Muscle layer of duodenum (tissue), 2 donors: ENCODE results near the gene HNRNPK.

ENCODE experiments used
- H3K27ac ChIP-seq: one replicate; pipeline ENCODE4 v1.7.0; 2013; ENCODE audit warnings: mild to moderate bottlenecking, low read length
- H3K27me3 ChIP-seq: one replicate; pipeline ENCODE4 v1.7.0; 2013; ENCODE audit warnings: low read depth, mild to moderate bottlenecking, control low read depth, low read length
- H3K36me3 ChIP-seq, 2 donors: one replicate each; pipeline ENCODE4 v1.7.0; 2013; ENCODE audit warnings: low read length in 2 of 2, control low read depth in 1 of 2, mild to moderate bottlenecking in 1 of 2; ENCODE audit not compliant: insufficient read depth in 2 of 2, control insufficient read depth in 1 of 2
- H3K4me1 ChIP-seq, 2 donors: one replicate each; pipeline ENCODE4 v1.7.0; 2013; ENCODE audit warnings: low read length in 2 of 2, mild to moderate bottlenecking in 2 of 2, control low read depth in 1 of 2, moderate library complexity in 1 of 2; ENCODE audit not compliant: insufficient read depth in 2 of 2, control insufficient read depth in 1 of 2
- H3K4me3 ChIP-seq, 2 donors: one replicate each; pipeline ENCODE4 v1.7.0; 2013; ENCODE audit warnings: low read length in 2 of 2, low read depth in 1 of 2, mild to moderate bottlenecking in 1 of 2
- H3K9me3 ChIP-seq, 2 donors: one replicate each; pipeline ENCODE4 v1.7.0; 2013; ENCODE audit warnings: low read length in 2 of 2, control low read depth in 1 of 2, mild to moderate bottlenecking in 1 of 2; ENCODE audit not compliant: control insufficient read depth in 1 of 2
- donor health status: healthy.

HNRNPK gene

GRCh38 chr9:83992407-83992806 lies 12.4 kb upstream of the HNRNPK start:
- Histone ChIP-seq H3K36me3 (no peaks in the 10 kb centered on the region), H3K9me3 (no peaks in the 10 kb centered on the region), H3K27me3 (no peaks in the 10 kb centered on the region), H3K4me1 (no peaks in the 10 kb centered on the region), H3K4me3 (no peak overlapping the region), H3K27ac (no peak overlapping the region)

DNA sequence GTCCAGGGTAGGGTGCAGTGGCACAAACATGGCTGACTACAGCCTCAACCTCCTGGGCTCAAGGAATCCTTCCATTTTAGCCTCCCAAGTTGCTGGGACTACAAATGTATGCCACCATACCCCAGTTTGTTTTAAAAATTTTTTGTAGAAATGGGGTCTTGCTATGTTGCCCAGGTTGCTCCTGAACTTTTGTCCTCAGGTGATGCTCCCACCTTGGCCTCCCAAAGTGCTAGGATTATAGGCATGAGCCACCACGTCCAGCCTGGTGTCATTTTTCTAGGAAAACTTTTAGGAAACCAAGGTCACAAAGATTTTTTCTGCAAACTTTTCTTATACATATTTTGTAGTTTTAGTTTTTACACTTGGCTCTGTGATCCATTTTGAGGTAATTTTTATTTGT lies 11.3 kb upstream of the HNRNPK start:
- H3K4me1 ChIP-seq: no peaks in the 10 kb centered on the region
- H3K27ac ChIP-seq: no peak overlapping the region
- no peaks in the 10 kb centered on the region for H3K27me3 ChIP-seq
- no peaks in the 10 kb centered on the region for H3K9me3 ChIP-seq
- no peak overlapping the region for H3K4me3 ChIP-seq
- no peaks in the 10 kb centered on the region for H3K36me3 ChIP-seq

DNA sequence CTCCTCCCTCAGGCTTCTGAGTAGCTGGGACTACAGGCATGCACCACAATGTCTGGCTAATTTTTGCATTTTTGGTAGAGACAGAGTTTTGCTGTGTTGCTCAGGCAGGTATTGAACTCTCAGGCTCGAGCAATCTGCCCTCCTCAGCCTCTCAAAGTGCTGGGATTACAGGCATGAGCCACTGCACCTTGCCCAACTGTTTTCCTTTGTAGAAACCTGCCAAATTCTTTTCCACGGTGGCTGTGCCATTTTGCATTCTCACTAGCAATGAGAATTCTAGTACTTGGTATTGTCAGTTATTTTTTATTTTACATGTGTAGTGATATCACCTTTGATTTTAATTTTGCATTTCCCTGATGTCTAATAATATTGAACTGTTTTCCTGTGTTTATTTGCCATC lies 8.4 kb upstream of the HNRNPK start:
- Histone ChIP-seq H3K4me3 (no peak overlapping the region), H3K27ac (no peak overlapping the region), H3K4me1 (no peaks in the 10 kb centered on the region), H3K27me3 (no peaks in the 10 kb centered on the region), H3K36me3 (no peaks in the 10 kb centered on the region), H3K9me3 (no peaks in the 10 kb centered on the region)

- Histone ChIP-seq H3K4me3 (no peak overlapping the region), H3K4me1 (no peaks in the 10 kb centered on the region), H3K9me3 (no peaks in the 10 kb centered on the region), H3K27me3 (no peaks in the 10 kb centered on the region), H3K27ac (no peak overlapping the region), H3K36me3 (no peaks in the 10 kb centered on the region)
These were observed 7.4 kb upstream of the HNRNPK start for GRCh38 chr9:83987402-83987791.

GRCh38 chr9:83986765-83987401 lies 6.9 kb upstream of the HNRNPK start:
- no peak overlapping the region for H3K4me3 ChIP-seq

GRCh38 chr9:83986195-83986594 lies 6.2 kb upstream of the HNRNPK start:
- Histone ChIP-seq H3K27ac (no peak overlapping the region), H3K9me3 (no peaks in the 10 kb centered on the region), H3K4me3 (no peak overlapping the region), H3K36me3 (no peaks in the 10 kb centered on the region), H3K4me1 (peaks cover 0 to 8% of the 10 kb centered on the region in 2 donors), H3K27me3 (no peaks in the 10 kb centered on the region)

More at GRCh38 chr9:83986765-83987401, 6.9 kb upstream of the HNRNPK start:
- Histone ChIP-seq H3K27me3 (no peaks in the 10 kb centered on the region), H3K4me1 (peaks cover 0 to 2% of the 10 kb centered on the region in 2 donors), H3K27ac (no peak overlapping the region), H3K36me3 (no peaks in the 10 kb centered on the region), H3K9me3 (no peaks in the 10 kb centered on the region)

DNA sequence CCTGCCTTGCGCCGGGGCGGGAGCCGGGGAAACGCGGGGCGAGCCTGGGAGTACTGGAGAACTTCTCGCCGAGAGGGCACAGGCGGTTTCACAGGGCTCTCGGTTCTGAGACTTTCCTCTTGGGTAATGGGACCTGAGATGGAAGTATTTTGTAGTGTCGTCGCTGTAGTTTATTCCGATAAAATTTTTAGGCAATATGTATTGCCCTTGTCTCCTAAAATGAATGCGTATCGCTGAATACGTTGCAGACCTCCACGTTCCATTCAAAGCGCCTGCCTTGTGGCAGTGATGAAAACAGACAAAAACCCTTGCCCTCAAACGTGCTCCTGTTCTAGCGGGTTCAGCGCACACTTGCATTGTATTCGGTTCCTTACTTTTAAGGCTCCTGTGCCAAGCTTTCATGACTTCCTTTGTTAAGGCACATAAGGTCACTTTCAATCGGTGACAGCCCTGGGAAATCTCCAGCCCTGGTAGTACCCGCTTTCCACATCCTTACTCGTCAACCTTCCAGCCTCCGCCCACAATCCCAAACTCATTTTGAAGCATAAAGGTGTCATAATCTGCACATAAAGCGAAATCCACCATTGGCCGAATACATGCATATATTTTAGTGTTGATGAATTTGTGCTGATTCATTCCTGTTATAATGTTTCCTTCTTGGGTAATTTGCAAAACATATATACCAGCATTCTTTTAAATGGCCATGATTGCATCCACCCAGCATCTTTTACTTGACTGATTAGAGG lies 1.3 kb upstream of the HNRNPK start:
- Histone ChIP-seq H3K27me3 (no peaks in the 10 kb centered on the region), H3K4me1 (peaks cover 5 to 26% of the 10 kb centered on the region in 2 donors), H3K27ac (peak overlapping the region; percentile 99), H3K36me3 (peaks cover 12 to 15% of the 10 kb centered on the region in 2 donors), H3K9me3 (no peaks in the 10 kb centered on the region), H3K4me3 (peak overlapping the region; percentile 97 to 99)

GRCh38 chr9:83980395-83981125 lies 545 bp upstream of the HNRNPK start, which contains the start of gene RMI1:
Gene RMI1, plus strand, starts transcription at chr9:83980805. Its CDS starts 20,182 bp downstream, at chr9:84000987.
- H3K27ac ChIP-seq: peak within 1 kb of the TSS; percentile 99
- H3K4me3 ChIP-seq: peak within 1 kb of the TSS; percentile 97 to 99
- H3K27me3 ChIP-seq: no peaks in the 10 kb centered on the region
- peaks cover 5 to 30% of the 10 kb centered on the region in 2 donors for H3K4me1 ChIP-seq
- H3K9me3 ChIP-seq: no peaks in the 10 kb centered on the region
- peaks cover 18 to 19% of the 10 kb centered on the region in 2 donors for H3K36me3 ChIP-seq

DNA sequence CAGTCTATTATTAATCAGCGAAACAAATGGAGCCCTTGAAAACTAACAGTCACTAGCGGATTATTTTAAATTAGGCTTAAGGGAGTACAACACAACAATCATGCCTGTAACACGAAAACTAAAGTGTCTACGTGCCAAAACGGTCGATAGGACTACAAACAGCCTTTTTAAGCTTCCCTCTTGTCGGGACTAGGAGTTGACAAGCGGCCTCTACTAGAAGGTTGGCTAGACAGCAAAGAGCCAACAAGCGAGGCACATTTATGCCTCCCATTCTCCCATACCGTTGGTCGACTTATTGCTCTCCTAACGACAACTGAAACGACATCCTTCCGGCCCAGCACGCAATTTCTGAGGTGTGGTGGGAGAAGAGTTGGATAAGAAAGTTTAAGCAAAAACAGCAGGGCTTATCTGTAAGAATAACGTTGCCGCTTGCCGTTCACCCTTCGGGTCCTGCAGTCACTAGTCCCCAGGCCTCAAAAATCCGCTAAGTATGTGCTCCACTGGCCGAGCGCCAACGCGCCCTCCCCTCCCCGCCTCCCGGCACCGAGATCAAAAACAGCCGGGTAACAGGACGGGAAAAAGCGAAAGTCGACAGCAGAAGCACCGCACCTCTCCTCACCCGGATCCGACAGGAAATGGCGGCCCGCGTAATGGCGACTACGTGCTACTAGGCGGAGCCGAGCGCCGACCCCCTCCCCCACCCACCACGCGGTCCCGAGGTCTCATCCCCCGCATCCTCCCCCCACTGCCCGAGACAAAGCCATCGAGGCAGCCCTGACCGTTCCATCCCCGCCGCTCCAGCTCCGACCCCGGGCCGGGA lies 813 bp downstream of the HNRNPK start:
- Histone ChIP-seq H3K4me1 (peaks cover 5 to 30% of the 10 kb centered on the region in 2 donors), H3K9me3 (no peaks in the 10 kb centered on the region), H3K27ac (peak overlapping the region; percentile 99), H3K4me3 (peak overlapping the region; percentile 97 to 99), H3K27me3 (no peaks in the 10 kb centered on the region), H3K36me3 (peaks cover 32 to 33% of the 10 kb centered on the region in 2 donors)

DNA sequence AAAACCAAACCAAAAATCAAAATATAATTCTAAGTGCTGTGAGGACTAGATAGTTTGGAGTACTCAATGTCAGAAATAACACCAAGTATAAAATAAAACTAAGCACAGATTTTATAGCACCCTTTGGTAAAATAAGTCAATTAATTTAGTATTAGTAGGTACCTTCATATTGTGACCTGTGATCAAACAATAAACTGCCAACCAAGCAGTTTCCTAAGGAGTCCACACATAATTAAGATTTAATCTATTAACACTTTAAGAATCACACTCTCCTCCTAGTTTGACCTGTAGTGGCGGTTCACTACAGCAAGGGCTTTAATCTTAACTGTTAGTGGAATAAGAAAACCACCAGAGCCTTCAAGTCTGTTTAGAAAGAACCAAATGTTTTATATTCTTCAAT lies 2.8 kb downstream of the HNRNPK start:
- Histone ChIP-seq H3K36me3 (peaks cover 51% of the 10 kb centered on the region in 2 donors), H3K27me3 (no peaks in the 10 kb centered on the region), H3K4me3 (peak overlapping the region; percentile 97 to 99), H3K4me1 (peaks cover 5 to 30% of the 10 kb centered on the region in 2 donors), H3K27ac (no peak overlapping the region), H3K9me3 (no peaks in the 10 kb centered on the region)
